OCI-LY7 (cell line): ENCODE measurements around the gene ZNF385D. TPM values are rescaled to one million over a fixed set of nuclear protein-coding genes. Genes with fewer than 3 reads are reported as not detected.

Experiments
- BruUV-seq: library from RNA; stranded (reverse); fragments of 400-500 nt; replicated peaks from 2 replicates; lab custom pipeline; 2021; lab: Mats Ljungman, UMichigan
- CTCF ChIA-PET: fragments of 300-600 bp; sonication (Branson Sonifier 250); formaldehyde crosslinking; loops from one replicate; lab custom pipeline; 2022; ENCODE audit warnings: antibody characterized with exemption; ENCODE audit not compliant: unreplicated experiment; lab: Charles Lee
- POLR2A ChIA-PET: fragments of 300-600 bp; sonication (Branson Sonifier 250); formaldehyde crosslinking; loops from one replicate; lab custom pipeline; 2022; ENCODE audit warnings: antibody characterized with exemption; lab: Charles Lee
- DNase-seq: peaks from one replicate; pipeline ENCODE4 v3.0.0-alpha.2; 2015; ENCODE audit warnings: low spot score
- H2AFZ ChIP-seq: fragments of 200-600 bp; sonication (generic), shearing (Covaris generic); 2 replicates; pipeline ENCODE4 v1.6.1; 2014; ENCODE audit warnings: mild to moderate bottlenecking, antibody characterized with exemption, low read length, moderate library complexity
- H3K27ac ChIP-seq: fragments of 200-600 bp; sonication (generic); 2 replicates; pipeline ENCODE4 v1.5.1; 2014; ENCODE audit warnings: mixed run types, low read depth, mild to moderate bottlenecking, moderate library complexity, low read length, inconsistent platforms; ENCODE audit not compliant: poor library complexity, severe bottlenecking
- H3K36me3 ChIP-seq: fragments of 200-600 bp; sonication (generic); 2 replicates; pipeline ENCODE4 v1.6.1; 2014; ENCODE audit warnings: mild to moderate bottlenecking, antibody characterized with exemption, low read length, moderate library complexity, mixed read lengths; ENCODE audit not compliant: insufficient read depth
- H3K4me1 ChIP-seq: fragments of 200-600 bp; sonication (generic); 2 replicates; pipeline ENCODE4 v1.5.1; 2014; ENCODE audit warnings: mild to moderate bottlenecking, low read length; ENCODE audit not compliant: insufficient read depth, poor library complexity, severe bottlenecking
- H3K4me2 ChIP-seq: fragments of 200-600 bp; sonication (generic); 2 replicates; pipeline ENCODE4 v1.6.1; 2014; ENCODE audit warnings: mild to moderate bottlenecking, low read length
- H3K4me3 ChIP-seq: fragments of 200-600 bp; sonication (generic); 2 replicates; pipeline ENCODE4 v1.5.1; 2014; ENCODE audit warnings: mild to moderate bottlenecking, low read depth, low read length; ENCODE audit not compliant: poor library complexity, severe bottlenecking
- H3K79me2 ChIP-seq: fragments of 200-600 bp; sonication (generic); 2 replicates; pipeline ENCODE4 v1.6.1; 2016; ENCODE audit warnings: low read depth, mild to moderate bottlenecking, low read length, moderate library complexity, mixed read lengths; ENCODE audit not compliant: insufficient read depth
- H3K9me2 ChIP-seq: fragments of 200-600 bp; sonication (generic); 2 replicates; pipeline ENCODE4 v1.6.1; 2016; ENCODE audit warnings: mild to moderate bottlenecking, low read length, mixed read lengths; ENCODE audit not compliant: insufficient read depth
- H3K9me3 ChIP-seq: fragments of 200-600 bp; sonication (generic); 2 replicates; pipeline ENCODE4 v1.6.1; 2014; ENCODE audit warnings: mild to moderate bottlenecking, mixed run types, low read length, mixed read lengths
- H4K20me1 ChIP-seq: fragments of 200-600 bp; sonication (generic); 2 replicates; pipeline ENCODE4 v1.6.1; 2014; ENCODE audit warnings: mild to moderate bottlenecking, antibody characterized with exemption, low read length, moderate library complexity, mixed read lengths; ENCODE audit not compliant: insufficient read depth
- CTCF ChIP-seq: fragments of 200-600 bp; sonication (generic); conservative IDR thresholded peaks from 2 replicates; pipeline ENCODE4 v1.5.1; 2014; ENCODE audit warnings: mild to moderate bottlenecking, antibody characterized with exemption, low read length, moderate library complexity, mixed read lengths
- EZH2phosphoT487 ChIP-seq: fragments of 200-600 bp; sonication (generic); IDR thresholded peaks from 2 replicates; pipeline ENCODE4 v1.6.1; 2018; ENCODE audit warnings: low read depth, borderline replicate concordance, mild to moderate bottlenecking, mixed run types, antibody characterized with exemption, low read length, moderate library complexity, mixed read lengths
- intact Hi-C: fragments of 100-400 bp; cut with micrococcal nuclease; formaldehyde crosslinking; loops from one replicate; pipeline ENCODE4 v1.10.0; 2022; ENCODE audit not compliant: unreplicated experiment
- total RNA-seq, 2 experiments: library from RNA; depleted of rRNA in 1 of 2; stranded (reverse); fragments of >200 nt in 1 of 2; shearing (Covaris generic) in 1 of 2; gene quantifications; 2 replicates each; pipeline ENCODE4 v1.2.3, GENCODE V29; 2014 to 2022

ZNF385D gene
- total RNA-seq, 2 experiments from 2014 or later, result 0.13 TPM; not detected in 1

- no peak overlapping the region for H3K4me3 ChIP-seq
- H3K4me2 ChIP-seq, result no peak overlapping the region
- no peaks in the 10 kb centered on the region for H3K9me2 ChIP-seq
- no peaks in the 10 kb centered on the region for H3K79me2 ChIP-seq
- no TSS peak for BruUV-seq
- no peak for DNase-seq
- no peaks in the 10 kb centered on the region for H3K9me3 ChIP-seq
- no peak overlapping the region for H2AFZ ChIP-seq
- no peaks in the 10 kb centered on the region for H4K20me1 ChIP-seq
- TF ChIP-seq CTCF (no peak), EZH2phosphoT487 (no peak)
- CTCF ChIA-PET, result no interaction called here
- no peak overlapping the region for H3K27ac ChIP-seq
- H3K36me3 ChIP-seq, result no peaks in the 10 kb centered on the region
- intact Hi-C loops, result no loop called here
- H3K4me1 ChIP-seq, result no peaks in the 10 kb centered on the region
- POLR2A ChIA-PET, result interaction anchor here (0.6 to 0.7 kb wide), 2 partner anchors 82 to 207 kb away, joined by 3 read pairs; no protein-coding TSS in a partner anchor
Observed at GRCh38 chr3:21795921-21796320, 44.9 kb upstream of the ZNF385D start.

GRCh38 chr3:21795152-21795837 is 44.3 kb upstream of the ZNF385D start:
- no peaks in the 10 kb centered on the region for H3K9me2 ChIP-seq
- CTCF ChIA-PET, result no interaction called here

More at GRCh38 chr3:21795152-21795837, 44.3 kb upstream of the ZNF385D start:
- H3K36me3 ChIP-seq, result no peaks in the 10 kb centered on the region
- H3K4me3 ChIP-seq, result no peak overlapping the region
- H3K27ac ChIP-seq, result no peak overlapping the region
- H3K4me2 ChIP-seq, result no peak overlapping the region
- intact Hi-C loops, result no loop called here
- H3K4me1 ChIP-seq, result no peaks in the 10 kb centered on the region
- H3K9me3 ChIP-seq, result no peaks in the 10 kb centered on the region
- H2AFZ ChIP-seq, result no peak overlapping the region
- BruUV-seq, result no TSS peak
- TF ChIP-seq CTCF (no peak), EZH2phosphoT487 (no peak)
- H3K79me2 ChIP-seq, result no peaks in the 10 kb centered on the region
- no peaks in the 10 kb centered on the region for H4K20me1 ChIP-seq
- POLR2A ChIA-PET, result interaction anchor here (0.6 to 0.7 kb wide), 2 partner anchors 83 to 208 kb away, joined by 3 read pairs; no protein-coding TSS in a partner anchor
- no peak for DNase-seq
